Stimulated activated CD4-positive, alpha-beta T cell treated with anti-CD3 and anti-CD28 coated beads, Interleukin-1b, Interleukin-23, amount 100 ng/mL, for 24 hours (primary cell): ENCODE results near the gene LCORL.

Experiments used
- DNase-seq, 4 experiments: peaks; one replicate each; pipeline ENCODE4 v3.0.0-alpha.2; 2020; ENCODE audit warnings: low read depth in 4 of 4, low spot score in 1 of 4

Gene LCORL

DNA sequence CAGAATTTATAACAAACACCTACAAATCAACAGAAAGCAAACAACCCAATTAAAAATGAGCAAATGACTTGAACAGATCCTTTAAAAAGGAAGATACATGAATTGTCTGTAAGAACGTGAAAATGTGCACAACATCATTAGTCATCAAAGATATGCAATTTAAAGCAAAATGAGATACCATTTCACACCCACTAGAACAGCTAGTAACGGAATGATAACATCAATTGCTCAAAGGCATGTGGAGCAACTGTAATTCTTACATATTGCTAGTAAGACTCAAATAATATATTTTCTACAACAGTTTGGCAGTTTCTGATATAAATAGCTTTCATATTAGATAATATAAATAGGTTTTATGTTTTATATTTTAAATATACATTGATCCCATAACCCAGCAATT is 82.5 kb downstream of the LCORL start:
- no peak for DNase-seq

DNA sequence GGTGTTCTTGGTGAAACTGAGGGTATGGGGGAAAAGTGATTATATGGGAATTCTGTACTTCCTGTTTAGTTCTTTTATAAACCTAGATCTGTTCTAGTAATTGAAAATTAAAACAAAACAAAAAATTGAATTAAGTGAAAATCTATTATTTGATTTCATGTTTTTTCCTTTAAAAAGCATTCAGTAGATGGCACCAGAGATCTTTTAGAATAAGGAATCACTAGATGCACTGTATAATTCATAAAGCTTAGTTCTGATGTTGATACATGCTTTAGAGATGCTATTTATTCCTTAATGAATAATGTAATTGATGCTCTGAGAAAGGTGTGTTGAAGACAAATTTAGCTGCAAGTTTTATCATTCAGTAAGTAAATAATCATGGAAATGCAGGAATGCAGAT is 87.3 kb downstream of the LCORL start:
- no peak for DNase-seq

DNA sequence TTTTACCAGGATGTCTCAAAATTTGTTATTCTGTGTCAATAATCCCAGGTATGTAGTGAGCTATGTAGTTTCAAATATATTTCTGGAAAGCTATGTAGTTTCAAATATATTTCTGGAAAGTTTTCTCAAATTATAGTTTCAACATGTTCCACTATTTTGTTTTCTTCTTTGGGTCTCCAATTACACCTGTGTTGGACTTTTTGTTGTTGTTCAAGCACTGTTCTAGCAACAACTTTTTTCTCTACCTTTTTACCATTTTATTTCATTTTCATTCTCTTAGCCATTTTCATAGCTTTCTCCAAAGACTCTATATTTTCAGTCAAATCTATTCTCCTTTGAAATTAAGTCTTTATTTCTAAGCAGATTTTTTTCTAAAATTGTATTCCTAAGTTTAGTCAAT is 88.4 kb downstream of the LCORL start:
- DNase-seq, result no peak

DNA sequence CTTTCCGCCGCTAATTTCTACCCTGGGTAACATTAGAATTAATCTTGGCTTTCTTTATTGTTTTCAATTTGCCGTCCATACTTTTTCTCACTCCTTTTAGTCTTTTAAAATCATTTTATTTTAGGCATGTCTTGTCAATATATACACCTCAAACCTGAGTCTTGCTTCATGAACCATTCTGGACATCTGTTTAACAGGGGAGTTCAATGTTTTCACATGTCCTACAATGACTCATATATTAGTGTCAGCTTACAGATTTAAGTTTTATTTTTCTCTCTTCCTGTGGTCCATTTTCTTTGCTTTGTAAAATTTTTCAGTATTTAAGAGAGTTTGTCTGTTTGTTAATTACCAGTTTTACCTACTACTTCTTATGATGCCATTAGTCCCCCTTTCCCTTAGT is 89.5 kb downstream of the LCORL start:
- DNase-seq, result no peak

DNA sequence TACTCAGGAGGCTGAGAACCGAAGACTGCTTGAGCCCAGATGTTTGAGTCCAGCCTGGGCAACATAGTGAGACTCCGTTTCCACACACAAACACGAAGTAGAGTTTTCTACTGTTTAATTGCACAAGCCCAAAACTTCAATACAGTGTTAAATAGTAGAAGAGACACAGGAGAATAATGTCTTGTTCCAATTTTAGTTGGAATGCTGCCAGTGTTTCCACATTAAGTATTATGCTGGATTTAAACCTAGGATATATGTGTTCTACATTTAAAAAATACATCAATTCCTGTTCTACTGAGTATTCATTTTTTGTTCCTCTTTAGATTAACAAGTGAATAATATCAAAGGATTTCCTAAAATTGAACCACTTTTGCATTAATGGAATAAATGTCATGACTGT is 91.3 kb downstream of the LCORL start:
- no peak for DNase-seq

DNA sequence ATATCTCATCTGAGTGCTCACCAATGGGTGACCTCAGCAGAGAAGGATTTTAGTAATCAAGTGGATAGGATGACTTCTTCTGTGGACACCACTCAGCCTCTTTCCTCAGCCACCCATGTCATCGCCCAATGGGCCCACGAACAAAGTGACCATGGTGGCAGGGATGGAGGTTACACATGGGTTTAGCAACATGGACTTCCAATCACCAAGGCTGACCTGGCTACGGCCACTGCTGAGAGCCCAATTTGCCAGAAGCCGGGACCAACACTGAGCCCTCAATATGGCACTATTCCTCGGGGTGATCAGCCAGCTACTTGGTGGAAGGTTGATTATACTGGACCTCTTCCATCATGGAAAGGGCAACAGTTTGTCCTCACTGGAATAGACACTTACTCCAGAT is 97.4 kb downstream of the LCORL start:
- no peak for DNase-seq

DNA sequence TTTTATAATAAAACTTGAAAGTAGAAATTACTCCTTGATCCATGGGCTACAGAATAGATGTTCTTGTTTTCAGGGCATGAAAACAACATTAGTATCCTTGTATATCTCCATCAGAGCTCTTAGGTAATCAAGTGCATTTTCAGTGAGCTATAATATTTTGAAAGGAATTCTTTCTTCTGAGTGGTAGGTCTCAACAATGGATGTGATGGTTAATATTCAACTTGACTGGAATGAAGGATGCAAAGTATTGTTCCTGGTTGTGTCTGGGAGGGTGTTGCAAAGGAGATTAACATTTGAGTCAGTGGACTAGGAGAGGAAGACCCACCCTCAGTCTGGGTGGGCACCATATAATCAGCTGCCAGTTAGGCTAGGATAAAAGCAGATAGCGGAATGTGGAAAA is 100.1 kb downstream of the LCORL start:
- DNase-seq, result no peak

DNA sequence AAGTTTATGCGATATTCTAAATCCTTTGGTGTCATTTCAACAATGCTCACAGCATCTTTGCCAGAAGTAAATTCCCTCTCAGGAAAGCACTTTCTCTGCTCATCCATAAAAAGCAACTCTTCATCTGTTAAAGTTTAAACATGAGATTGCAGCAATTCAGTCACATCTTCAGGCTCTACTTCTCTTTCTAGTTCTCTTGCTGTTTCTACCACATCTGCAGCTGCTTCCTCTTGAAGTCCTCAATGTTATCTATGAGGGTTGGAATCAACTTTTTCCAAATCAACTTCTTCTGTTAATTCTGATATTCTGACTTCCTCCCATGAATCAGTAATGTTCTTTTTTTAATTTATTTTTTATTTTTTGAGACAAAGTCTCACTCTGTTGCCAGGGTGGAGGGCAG is 100.9 kb downstream of the LCORL start:
- no peak for DNase-seq

DNA sequence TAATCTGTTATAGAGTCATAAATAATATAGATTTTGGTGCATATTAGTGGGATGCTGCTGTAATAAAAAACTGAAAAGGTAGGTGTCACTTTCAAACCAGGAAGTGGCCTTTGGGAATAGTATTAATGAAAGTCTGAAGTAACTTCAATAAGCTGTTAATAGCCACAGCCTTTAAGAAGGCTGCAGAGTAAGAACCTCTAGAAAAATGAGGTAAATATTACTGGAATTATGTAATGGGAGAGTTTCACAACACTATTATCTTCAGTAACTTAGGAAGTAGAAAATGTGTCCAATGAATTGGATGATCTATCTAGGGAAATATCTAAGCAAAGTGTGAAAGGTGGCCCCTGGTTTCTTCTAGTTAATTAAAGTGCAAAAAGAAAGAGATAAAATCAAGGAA is 106.1 kb downstream of the LCORL start:
- no peak for DNase-seq

DNA sequence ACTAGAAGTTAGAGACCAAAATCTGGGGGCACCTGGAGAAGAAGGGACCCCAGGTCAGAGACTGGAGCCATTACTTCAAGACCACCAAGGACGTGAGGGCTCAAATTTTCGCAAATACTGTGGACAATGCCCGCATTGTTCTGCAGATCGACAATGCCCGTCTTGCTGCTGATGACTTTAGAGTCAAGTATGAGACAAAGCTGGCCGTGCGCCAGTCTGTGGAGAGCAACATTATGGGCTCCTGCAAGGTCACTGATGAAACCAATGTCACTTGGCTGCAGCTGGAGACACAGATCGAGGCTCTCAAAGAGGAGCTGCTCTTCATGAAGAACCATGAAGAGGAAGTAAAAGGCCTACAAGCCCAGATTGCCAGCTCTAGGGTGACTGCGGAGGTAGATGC is 109.5 kb downstream of the LCORL start:
- no peak for DNase-seq

DNA sequence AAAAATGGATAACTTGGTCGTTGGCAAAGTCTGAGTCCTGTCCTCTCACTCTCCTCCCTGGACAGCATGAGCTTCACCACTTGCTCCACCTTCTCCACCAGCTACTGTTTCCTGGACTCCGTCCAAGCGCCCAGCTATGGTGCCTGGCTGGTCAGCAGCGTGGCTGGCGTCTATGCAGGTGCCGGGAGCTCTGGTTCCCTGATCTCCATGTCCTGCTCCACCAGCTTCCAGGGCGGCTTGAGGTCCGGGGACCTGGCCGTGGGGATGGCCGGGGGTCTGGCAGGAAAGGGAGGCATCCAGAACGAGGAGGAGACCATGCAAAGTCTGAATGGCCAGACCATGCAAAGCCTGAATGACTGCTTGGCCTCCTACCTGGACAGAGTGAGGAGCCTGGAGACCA is 109.9 kb downstream of the LCORL start:
- no peak for DNase-seq

DNA sequence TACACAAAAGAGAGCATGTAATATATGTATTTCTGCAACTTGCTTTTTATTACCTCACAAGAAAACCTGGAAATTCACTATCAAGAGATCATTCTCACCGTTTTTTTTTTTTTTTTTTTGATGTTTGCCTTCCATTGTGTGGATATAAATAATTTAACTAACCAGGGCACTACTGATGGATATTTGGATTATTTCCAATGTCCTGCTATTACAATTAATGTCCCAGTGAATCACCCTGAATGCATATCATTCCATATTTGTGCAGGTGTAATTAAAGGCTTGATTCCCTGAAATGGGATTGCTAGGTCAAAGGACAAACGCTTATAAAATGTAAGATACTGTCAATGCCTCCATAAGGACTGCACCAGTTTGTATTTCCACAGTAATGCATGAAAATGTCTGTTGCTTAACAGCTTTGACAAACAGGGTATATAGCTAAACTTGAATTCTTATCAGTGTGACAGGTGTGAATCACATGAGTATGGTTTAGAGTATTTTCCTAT is 123.0 kb downstream of the LCORL start:
- DNase-seq, result no peak

DNA sequence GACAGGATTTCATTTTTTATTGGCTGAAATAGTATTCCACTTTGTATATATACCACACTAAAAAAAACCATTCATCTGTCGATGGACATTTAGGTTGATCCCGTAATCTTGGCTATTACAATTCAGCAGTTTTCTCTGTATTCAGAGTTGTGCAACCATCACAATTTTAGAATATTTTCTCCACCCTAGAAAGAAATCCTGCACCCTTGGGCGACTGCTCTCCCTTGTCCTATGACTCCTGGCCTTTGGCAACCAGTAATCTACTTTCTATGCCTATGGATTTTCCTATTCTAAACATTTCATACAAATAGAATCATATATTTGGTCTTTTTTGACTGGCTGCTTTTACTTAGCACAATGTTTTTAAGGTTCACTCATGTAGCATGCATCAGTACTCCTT is 126.1 kb downstream of the LCORL start:
- no peak for DNase-seq

DNA sequence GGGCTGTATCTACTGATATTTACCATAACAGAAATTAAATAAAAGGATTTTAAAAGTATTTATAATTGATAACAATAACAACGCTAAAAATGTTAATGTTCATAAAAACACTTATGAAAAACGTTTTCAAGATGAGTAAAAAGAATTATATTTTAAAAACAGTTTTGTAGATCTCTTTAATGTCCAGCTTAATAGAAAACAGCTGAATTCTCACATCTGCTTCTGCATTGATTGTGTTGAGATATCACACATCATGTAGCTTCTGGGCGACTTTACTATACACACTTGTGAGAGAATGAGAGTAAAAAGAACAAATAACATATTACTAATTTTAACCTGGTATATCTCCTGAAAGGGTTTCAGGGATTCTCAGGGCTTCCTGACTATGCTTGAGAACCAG is 127.1 kb downstream of the LCORL start:
- no peak for DNase-seq

DNA sequence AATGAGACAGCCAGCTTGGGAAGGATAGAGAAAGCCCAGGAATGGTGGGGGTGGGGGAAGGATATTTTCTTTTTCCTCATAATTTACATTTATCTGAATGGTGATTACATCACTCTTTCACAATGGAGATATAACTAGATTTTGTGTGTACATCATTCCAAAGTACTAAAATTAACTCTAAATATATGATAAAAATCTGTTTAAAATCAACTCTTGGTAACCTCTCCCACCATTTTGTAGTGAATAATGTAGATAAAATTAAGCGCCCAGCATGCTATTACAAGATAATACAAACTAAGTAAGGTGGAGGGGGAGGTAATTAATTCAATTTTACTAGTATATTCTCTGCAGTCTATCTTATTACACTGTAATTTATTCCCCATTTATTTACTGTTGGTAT is 131.9 kb downstream of the LCORL start:
- no peak for DNase-seq

DNA sequence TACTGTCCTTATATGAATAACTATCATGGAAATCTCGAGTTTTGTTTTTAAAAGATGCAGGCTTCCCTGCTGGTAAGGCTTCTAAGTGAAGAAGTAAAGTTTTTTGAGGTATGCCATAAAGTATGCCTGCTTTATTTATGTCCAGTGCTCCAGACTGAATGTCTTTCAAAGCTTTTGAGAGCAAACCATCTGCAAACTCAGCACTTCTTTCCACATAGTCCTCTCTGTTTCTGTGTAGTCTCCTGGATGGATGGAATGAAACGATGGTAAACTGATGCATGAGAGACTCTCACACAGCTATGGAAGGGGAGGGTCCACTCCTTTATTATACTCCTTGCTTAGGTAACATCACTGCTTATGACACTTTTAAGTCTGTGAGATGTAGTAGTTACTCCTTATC is 137.0 kb downstream of the LCORL start:
- no peak for DNase-seq

DNA sequence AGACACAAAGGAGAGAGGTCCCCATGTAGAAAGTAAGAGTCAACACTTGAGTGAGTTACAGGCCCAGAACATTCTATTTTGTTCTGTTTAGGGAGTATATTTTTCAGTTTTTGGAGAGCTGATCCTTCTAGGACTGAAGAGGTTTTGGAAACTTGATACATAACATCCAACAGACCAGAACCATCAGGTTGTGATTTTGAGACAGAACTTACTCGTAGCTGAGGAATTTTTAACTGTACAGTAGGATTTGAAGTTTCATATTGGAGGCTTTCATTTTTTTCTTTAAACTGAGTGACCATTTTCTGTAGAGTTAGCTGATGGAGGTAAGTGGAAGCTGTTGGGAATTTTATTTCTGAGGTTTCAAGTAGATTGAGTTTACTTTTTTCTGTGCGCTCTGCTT is 137.5 kb downstream of the LCORL start:
- no peak for DNase-seq

DNA sequence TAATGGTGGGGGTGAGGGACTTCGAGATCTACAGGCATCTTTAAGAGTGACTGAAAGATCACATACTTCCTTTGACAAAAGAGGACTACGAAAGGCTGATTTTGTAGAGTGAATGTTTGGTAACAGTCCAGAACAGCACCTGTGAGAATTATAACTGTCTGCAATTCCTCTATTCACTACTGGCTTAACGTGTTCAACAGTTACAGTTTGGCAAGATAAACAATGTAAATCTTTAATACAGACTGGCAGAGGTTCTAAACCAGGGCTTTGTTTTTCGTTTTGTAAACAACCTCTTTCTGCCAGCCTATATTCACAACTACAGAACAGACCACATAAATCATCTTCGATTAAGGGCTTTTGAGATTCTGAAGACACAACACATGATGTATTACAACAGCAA is 143.9 kb downstream of the LCORL start:
- DNase-seq, result no peak

DNA sequence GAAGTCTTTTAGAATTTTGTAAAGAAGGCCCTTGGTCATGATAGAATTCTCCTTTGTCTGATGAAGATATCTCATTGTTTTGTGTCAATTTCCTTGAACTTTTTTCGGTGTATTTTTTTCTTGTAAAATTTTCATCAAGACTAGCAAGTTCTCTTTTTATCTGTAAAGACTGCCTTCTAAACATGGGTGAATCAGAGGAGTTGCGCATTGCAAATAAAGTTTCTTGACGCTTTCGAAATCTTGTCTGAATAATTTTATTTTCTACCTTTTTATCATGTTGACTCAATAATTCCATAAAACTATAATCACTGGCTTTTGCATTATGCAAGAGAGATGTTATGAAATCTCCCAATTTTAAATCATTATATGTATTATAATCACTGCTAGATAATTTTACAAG is 144.6 kb downstream of the LCORL start:
- DNase-seq, result no peak

DNA sequence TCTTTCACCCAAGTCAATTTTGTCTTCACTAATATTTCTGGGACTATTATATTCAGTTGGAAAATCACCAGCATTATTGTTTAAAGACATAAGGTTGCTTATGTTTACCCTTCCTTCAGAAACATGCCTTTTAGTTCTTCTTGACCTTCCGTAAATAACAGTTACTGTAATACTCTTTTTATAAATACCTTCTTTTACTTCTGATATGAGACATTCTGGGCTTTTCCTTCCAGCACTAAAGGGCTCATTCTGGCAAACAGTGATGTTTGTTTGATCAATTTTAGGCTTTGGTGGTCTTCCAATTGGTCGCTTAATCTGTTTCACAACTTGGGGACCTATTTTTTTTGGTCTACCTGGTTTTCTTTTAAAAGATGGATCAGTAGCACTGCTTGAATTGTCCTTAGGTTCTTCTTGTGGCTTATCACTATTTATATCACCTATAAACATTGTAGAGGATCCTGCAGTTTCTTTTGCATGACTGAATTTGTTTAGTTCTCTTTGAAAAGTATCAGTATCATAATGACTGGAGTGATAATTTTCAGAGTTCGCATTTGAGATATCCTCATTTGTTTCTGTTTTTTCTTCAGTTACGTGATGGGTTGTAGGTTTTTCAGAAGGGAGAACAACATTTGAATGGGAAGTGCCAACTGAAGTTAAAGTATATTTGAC is 146.0 kb downstream of the LCORL start:
- DNase-seq, result no peak

DNA sequence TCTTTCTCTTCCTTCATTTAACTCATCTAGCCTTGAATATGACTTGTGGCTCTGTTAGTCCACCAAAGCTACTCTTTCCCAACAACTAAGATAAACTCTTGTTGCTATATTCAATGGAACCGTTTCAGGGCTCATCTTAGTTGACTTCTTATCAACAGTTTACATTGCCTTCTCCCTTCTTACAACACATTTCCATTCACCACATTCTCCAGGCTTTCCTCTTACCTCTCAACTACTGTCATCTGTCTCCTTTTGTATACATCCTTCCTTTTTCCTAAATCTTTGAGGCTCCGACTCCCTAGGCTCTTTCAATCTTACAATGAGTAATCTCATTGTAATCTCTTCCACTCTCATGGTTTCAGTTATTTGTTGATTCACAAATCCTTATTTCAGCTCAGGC is 152.2 kb downstream of the LCORL start:
- no peak for DNase-seq

DNA sequence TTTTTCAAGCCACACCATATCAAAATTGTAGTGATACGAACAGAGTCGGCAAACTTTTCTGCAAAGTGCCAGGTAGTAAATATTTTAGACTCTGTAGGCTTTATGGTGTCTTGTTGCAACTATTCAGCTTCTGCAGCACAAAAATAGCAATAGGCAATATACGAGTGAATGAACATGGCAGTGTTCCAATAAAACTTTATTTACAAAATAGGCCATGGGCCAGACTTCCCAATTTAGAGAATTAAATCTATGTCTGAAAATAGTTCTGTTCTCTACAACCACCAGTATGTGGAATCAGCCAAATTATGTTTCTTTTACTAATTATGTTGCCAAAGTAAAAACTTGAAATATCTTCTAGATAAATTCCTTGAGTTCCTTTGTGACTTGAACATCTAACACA is 154.3 kb downstream of the LCORL start:
- no peak for DNase-seq

DNA sequence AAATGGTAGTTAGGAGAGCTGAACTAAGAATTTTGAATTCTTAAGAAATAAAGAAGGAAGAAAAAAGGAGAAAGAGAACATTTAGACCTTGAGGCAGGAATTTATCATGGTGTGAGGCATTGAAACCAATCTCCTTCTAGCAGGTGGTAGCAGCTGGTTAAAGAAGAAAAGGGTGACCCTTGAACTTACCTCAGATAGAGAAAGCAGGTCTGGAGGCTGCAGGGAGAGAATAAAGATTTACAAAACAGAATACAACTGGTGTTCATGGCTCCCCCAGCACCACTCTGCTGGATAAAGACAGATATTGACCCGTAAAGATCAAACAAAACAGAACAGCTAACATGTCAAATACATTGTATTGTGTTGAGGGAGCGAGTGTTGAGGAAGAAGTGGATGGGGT is 154.7 kb downstream of the LCORL start:
- DNase-seq, result no peak
